ENCODE results near the gene SDK2. TPM values are rescaled to one million over a fixed set of nuclear protein-coding genes. Genes with fewer than 3 reads are reported as not detected.

SDK2 gene
- total and polyA plus RNA-seq, 2 of the 4 experiments (the other 2 are of a cell fraction), result under 0.01 to 0.03 TPM

- TF ChIP-seq CEBPB (IDR thresholded peaks at IDR 0.05; ENCODE audit: low read depth, low read length) (no peak), POLR2A (IDR thresholded peaks at IDR 0.05; ENCODE audit: low read depth, low read length) (no peak), CHD1 (IDR thresholded peaks at IDR 0.05; ENCODE audit: low read depth, low read length) (no peak), USF2 (IDR thresholded peaks at IDR 0.05; ENCODE audit: low read depth, low read length) (no peak), RAD21 (IDR thresholded peaks at IDR 0.05; ENCODE audit: low read length) (no peak), CTCF (conservative IDR thresholded peaks at IDR 0.05; ENCODE audit: low read depth, low read length) (no peak), MAZ (IDR thresholded peaks at IDR 0.05; ENCODE audit: borderline replicate concordance, low read depth, low read length) (no peak), RFX5 (IDR thresholded peaks at IDR 0.05; ENCODE audit: low read depth, low read length) (no peak)
- H3K36me3 ChIP-seq (ENCODE audit: control insufficient read depth, insufficient read depth, low read length), result no peaks in the 10 kb centered on the region
- no peaks in the 10 kb centered on the region for H3K79me1 ChIP-seq (ENCODE audit: low read depth in 1 of 2, low read length in 2 of 2)
- H3K9me3 ChIP-seq (ENCODE audit: control insufficient read depth, insufficient read depth, low read length), result 0 out of 2 replicates have a peak, but pooled peaks cover 3% of the 10 kb centered on the region
- no peak overlapping the region for H3K9ac ChIP-seq (ENCODE audit: low read depth, low read length)
- H2AK5ac ChIP-seq (ENCODE audit: low read depth, low read length), result no peak overlapping the region
- dilution Hi-C loops (cut with HindIII; ENCODE audit: low sequenced_read_pairs, unreplicated experiment), result no loop called here
- intact Hi-C loops (cut with micrococcal nuclease), result no loop called here
- no peak for DNase-seq
- H4K8ac ChIP-seq (ENCODE audit: low read depth in 2 of 2, low read length in 2 of 2), result no peak overlapping the region
- H4K5ac ChIP-seq (ENCODE audit: low read depth, low read length), result no peak overlapping the region
- in situ Hi-C loops (cut with MboI; ENCODE audit: low sequenced_read_pairs), result no loop called here
- no peak overlapping the region for H3K4me3 ChIP-seq (ENCODE audit: insufficient read depth, low read depth, low read length)
- no TSS peak for BruUV-seq (replicated peaks)
- H3K27me3 ChIP-seq (ENCODE audit: control insufficient read depth, insufficient read depth, low read length), result no peaks in the 10 kb centered on the region
- no peak overlapping the region for H2AK9ac ChIP-seq (replicated peaks; ENCODE audit: low read depth, low read length, poor library complexity)
- H3K4me2 ChIP-seq (ENCODE audit: low read depth, low read length), result no peak overlapping the region
- H2BK20ac ChIP-seq (ENCODE audit: low read depth, low read length), result no peak overlapping the region
- 46% methylated on average over 8 of the region's 12 CpGs; no CpG with 5 or more reads in 1 of the 2 experiments for WGBS, 2 experiments (ENCODE audit: extremely low coverage in 2 of 2, insufficient read length in 1 of 2)
- H3K4me1 ChIP-seq (ENCODE audit: control insufficient read depth, insufficient read depth, low read length), result no peaks in the 10 kb centered on the region
- H2AFZ ChIP-seq (replicated peaks; ENCODE audit: low read length, poor library complexity), result no peak overlapping the region
- POLR2A ChIA-PET (ENCODE audit: unreplicated experiment), result no interaction called here
- H3K56ac ChIP-seq (ENCODE audit: extremely low read depth, insufficient read depth, low read length), result no peak overlapping the region
- no peak overlapping the region for H3K23ac ChIP-seq (ENCODE audit: low read depth, low read length)
- H3K18ac ChIP-seq (ENCODE audit: low read depth, low read length), result no peak overlapping the region
- H3K9me1 ChIP-seq (ENCODE audit: insufficient read depth, low read length), result no peaks in the 10 kb centered on the region
- no peak overlapping the region for H3K27ac ChIP-seq (ENCODE audit: insufficient read depth, low read length)
- no peak for ATAC-seq (ENCODE audit: low read depth)
- no peak overlapping the region for H2BK120ac ChIP-seq (ENCODE audit: low read depth, low read length)
- H2BK15ac ChIP-seq (ENCODE audit: low read depth, low read length), result no peak overlapping the region
- no peak overlapping the region for H2BK5ac ChIP-seq (ENCODE audit: low read depth, low read length, poor library complexity, severe bottlenecking)
- H3K14ac ChIP-seq (replicated peaks; ENCODE audit: low read depth, low read length), result no peak overlapping the region
- no peaks in the 10 kb centered on the region for H4K20me1 ChIP-seq (ENCODE audit: insufficient read depth, low read length)
- no peak overlapping the region for H4K91ac ChIP-seq (ENCODE audit: insufficient read depth, low read depth, low read length)
- no peak overlapping the region for H3K4ac ChIP-seq (ENCODE audit: low read depth, low read length)
- CTCF ChIA-PET, result no interaction called here
Observed at GRCh38 chr17:73586921-73587602, 57.2 kb downstream of the SDK2 start.
